Measurements from ENCODE around the gene FIGNL2. TPM values are rescaled to one million over a fixed set of nuclear protein-coding genes. Genes with fewer than 3 reads are reported as not detected.

The FIGNL2 gene
- total RNA-seq, 4 donors from 2014 or later = 0.07 to 0.25 TPM; not detected in 2

DNA sequence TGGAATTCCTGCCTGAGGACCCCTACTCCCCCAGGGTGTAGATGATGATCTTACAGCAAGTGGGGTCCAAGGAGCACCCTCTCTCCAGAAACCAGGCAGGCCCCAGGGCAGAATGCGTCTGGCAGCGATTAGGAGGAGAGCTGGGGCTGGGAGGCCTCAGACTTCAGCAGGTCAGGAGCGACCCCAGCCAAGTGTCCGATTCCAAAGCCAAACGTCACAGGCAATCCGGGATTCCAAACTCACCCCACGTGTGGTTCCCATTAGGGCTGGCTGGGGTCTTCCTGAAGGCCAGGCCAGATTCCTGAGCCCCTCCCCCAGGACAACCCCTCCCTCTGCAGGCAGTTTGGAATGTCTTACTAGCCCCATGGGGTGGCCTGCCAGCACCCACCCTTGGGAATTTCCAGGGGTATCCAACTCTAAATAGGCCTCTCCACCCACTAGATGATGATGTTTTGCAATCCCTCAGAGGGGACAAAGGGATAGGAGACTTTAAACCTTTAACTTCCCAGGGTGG is 17.3 kb upstream of the FIGNL2 start:
- Histone ChIP-seq H3K4me3 (no peak overlapping the region), H3K9me3 (no peaks in the 10 kb centered on the region), H3K27me3 (peaks cover 12 to 38% (median 29%) of the 10 kb centered on the region in 3 donors), H3K27ac (no peak overlapping the region), H3K4me1 (peaks cover 0 to 17% of the 10 kb centered on the region in 2 donors), H3K36me3 (no peaks in the 10 kb centered on the region)
- intact Hi-C loops (cut with DNase I; ENCODE audit: low total_unique reads) (no loop called here), in situ Hi-C loops (cut with MboI; ENCODE audit: low sequenced_read_pairs in 4 of 4) (no loop called here)
- ATAC-seq (no peak), DNase-seq (no peak)
- TF ChIP-seq, protein P1, sequence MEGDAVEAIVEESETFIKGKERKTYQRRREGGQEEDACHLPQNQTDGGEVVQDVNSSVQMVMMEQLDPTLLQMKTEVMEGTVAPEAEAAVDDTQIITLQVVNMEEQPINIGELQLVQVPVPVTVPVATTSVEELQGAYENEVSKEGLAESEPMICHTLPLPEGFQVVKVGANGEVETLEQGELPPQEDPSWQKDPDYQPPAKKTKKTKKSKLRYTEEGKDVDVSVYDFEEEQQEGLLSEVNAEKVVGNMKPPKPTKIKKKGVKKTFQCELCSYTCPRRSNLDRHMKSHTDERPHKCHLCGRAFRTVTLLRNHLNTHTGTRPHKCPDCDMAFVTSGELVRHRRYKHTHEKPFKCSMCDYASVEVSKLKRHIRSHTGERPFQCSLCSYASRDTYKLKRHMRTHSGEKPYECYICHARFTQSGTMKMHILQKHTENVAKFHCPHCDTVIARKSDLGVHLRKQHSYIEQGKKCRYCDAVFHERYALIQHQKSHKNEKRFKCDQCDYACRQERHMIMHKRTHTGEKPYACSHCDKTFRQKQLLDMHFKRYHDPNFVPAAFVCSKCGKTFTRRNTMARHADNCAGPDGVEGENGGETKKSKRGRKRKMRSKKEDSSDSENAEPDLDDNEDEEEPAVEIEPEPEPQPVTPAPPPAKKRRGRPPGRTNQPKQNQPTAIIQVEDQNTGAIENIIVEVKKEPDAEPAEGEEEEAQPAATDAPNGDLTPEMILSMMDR (IDR thresholded peaks at IDR 0.05 in 4 of 5, conservative IDR thresholded peaks at IDR 0.05 in 1 of 5) = no peak
- TF ChIP-seq POLR2A (IDR thresholded peaks at IDR 0.05) = no peak

DNA sequence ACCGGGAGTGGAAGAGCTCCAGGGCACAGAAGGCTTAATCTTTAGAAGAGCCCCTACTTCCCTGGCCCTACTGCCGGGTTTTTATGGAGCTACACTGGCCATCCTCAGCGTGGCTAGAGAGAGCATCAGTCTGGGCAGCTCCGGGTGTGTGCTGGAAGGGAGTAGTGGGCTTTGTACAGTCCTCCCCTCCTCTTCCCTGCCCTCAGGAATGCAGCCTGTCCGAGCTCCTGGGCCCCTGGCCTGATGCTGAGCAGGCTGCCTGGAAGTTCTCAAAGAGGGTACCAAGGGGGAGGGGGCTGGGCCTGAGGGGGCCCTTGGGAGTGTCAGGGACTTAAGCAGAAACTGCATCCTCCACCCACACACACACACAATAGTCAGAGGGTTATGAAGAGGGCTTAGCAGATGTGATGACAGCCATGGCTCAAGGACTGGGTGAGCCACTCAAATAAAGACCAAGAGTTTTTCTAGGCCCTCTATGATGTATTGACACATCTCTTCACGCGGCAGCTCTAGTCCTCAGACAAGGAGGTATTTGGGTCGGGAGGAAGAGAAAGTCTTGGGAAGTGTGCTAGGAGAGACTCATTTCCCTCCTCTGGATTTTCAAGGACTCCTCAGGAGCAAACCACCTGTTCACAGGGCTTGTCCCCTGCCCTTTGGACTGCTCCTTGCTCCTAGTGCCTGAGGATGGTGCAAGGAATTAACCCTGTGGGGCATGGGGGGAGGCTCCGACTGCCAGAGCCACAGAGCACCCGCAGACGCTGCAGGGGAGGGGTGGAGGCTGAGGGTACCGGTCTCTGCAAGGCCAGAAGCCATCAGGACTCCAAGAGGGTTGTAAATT is 16.5 kb upstream of the FIGNL2 start:
- no peak for ATAC-seq
- DNase-seq = no peak
- peaks cover 0 to 17% of the 10 kb centered on the region in 2 donors for H3K4me1 ChIP-seq
- H3K27ac ChIP-seq = no peak overlapping the region
- peak overlapping the region in 1 of 4 donors; percentile 35 for H3K4me3 ChIP-seq
- peaks cover 12 to 38% (median 29%) of the 10 kb centered on the region in 3 donors for H3K27me3 ChIP-seq
- intact Hi-C loops (cut with DNase I; ENCODE audit: low total_unique reads) = no loop called here
- TF ChIP-seq POLR2A (IDR thresholded peaks at IDR 0.05) = no peak
- TF ChIP-seq, protein P1 (IDR thresholded peaks at IDR 0.05 in 4 of 5, conservative IDR thresholded peaks at IDR 0.05 in 1 of 5) = no peak
- in situ Hi-C loops (cut with MboI; ENCODE audit: low sequenced_read_pairs in 4 of 4) = no loop called here
- H3K36me3 ChIP-seq = no peaks in the 10 kb centered on the region
- no peaks in the 10 kb centered on the region for H3K9me3 ChIP-seq

DNA sequence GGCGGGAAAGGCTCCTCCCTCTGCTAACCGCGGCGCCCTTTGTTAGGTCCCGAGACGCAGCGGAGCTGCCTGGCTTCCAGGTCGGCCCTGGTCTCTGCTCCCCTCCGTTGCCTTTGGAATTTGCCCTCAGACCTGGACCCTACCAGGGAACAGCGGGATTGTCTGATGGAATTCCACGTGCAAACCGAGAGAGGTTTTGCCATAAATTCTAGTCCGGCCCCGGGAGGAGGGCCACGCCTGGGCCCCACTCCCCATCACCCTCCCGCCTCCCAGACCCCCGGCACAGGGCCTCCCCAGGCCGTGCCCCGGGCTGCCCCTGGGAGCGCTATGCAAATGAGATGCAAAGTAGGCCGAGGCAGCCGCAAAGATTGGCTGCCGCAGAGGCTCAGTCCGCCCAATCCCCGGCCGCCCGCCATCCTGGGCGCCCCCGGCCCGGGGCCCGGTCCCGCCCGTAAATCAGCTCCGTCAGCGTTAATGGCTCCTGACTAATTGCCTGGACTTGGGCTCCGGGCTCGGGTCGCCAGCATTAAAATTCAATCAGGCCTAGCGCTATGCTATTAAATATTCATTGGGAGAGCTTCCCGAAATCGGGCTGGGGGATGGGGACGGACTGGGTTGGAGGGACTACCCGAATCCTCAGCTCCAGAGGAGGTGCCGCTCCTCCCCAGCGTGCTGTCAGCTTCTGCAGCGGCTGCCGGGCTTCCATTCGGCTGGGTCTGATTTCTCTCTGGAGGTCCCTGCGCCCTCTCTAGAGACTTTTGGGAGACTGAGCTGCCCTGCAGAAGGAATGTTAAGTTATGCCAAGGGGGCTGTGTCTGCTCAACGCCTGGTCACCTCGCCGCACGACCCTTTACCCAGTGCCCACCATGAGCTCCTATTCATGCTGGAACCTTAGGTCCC is 15.7 kb upstream of the FIGNL2 start:
- H3K4me1 ChIP-seq = peaks cover 0 to 15% of the 10 kb centered on the region in 2 donors
- DNase-seq (no peak), ATAC-seq (peak in 1 of 2 donors; percentile 19)
- H3K36me3 ChIP-seq = no peaks in the 10 kb centered on the region
- H3K27me3 ChIP-seq = peaks cover 12 to 32% (median 29%) of the 10 kb centered on the region in 3 donors
- H3K9me3 ChIP-seq = no peaks in the 10 kb centered on the region
- intact Hi-C loops (cut with DNase I; ENCODE audit: low total_unique reads) (no loop called here), in situ Hi-C loops (cut with MboI; ENCODE audit: low sequenced_read_pairs in 4 of 4) (no loop called here)
- TF ChIP-seq, protein P1 (IDR thresholded peaks at IDR 0.05 in 4 of 5, conservative IDR thresholded peaks at IDR 0.05 in 1 of 5) = no peak
- TF ChIP-seq POLR2A (IDR thresholded peaks at IDR 0.05) = no peak
- no peak overlapping the region for H3K27ac ChIP-seq
- peak overlapping the region; percentile 23 to 65 (median 39) for H3K4me3 ChIP-seq

DNA sequence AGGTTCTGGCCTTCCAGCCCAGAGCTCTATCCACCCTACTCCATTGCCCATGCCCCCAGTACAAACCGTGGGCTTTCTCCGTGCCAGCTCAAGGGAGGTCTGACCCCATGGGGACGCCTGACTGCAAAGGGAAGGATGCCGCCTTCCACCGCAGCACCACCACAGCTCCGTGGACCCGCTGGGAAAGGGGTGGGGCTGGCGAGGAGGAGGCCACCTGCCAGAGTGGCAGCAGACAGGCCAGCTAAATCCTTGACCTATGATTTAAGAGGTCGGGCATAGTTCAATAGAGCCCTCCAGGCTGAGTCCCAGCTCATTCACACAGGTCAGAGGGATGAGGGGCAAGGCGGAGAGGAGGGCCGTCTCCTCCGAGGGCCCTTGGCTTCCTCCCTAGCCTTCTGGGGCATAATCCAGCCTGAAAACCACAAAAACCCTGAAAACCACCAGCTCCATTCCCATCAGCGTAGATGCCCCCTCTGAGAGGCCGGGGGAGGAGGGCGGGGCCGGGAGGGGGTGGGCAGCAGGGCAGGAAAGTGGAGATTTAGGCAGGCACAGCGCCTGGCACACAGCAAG is 14.9 kb upstream of the FIGNL2 start:
- Histone ChIP-seq H3K27me3 (peaks cover 5 to 25% (median 22%) of the 10 kb centered on the region in 3 donors), H3K9me3 (no peaks in the 10 kb centered on the region), H3K27ac (no peak overlapping the region), H3K4me3 (peak overlapping the region; percentile 23 to 65 (median 39)), H3K4me1 (peaks cover 0 to 11% of the 10 kb centered on the region in 2 donors), H3K36me3 (no peaks in the 10 kb centered on the region)
- ATAC-seq (no peak), DNase-seq (no peak)
- intact Hi-C loops (cut with DNase I; ENCODE audit: low total_unique reads) (no loop called here), in situ Hi-C loops (cut with MboI; ENCODE audit: low sequenced_read_pairs in 4 of 4) (no loop called here)
- no peak for TF ChIP-seq POLR2A (IDR thresholded peaks at IDR 0.05)
- TF ChIP-seq, protein P1 (IDR thresholded peaks at IDR 0.05 in 4 of 5, conservative IDR thresholded peaks at IDR 0.05 in 1 of 5) = no peak
